Endometrium (tissue), 2 donors: ENCODE results near the gene CAV2.

ENCODE experiments used
- FAIRE-seq: peaks from 2 replicates; lab custom pipeline; 2012; peaks lifted over from hg19 to GRCh38; lab: Jason Lieb, UNC
- donor health status: control.
- donor health status: control.

Gene CAV2

GRCh38 chr7:116547347-116547746 lies 47.8 kb downstream of the CAV2 start:
- no peak for FAIRE-seq

DNA sequence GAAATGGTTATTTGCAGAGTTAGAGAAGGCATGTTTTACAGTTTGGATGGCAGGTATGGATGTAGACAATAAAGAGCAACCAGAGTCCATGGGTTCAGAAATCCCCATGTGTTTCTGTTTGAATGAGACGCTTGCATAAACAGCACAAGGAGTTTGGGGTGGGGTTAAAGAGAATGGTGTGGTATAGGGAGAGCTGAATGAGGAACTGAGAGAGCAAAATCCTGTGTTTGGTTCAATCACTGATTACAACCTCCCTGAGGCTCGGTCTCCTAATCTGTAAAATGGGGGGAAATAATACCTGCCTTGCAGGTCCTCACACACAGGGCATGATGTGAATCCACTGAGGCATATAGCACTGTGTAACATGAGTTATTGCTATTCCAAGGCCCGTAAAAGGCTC lies 49.0 kb downstream of the CAV2 start:
- FAIRE-seq, result no peak

DNA sequence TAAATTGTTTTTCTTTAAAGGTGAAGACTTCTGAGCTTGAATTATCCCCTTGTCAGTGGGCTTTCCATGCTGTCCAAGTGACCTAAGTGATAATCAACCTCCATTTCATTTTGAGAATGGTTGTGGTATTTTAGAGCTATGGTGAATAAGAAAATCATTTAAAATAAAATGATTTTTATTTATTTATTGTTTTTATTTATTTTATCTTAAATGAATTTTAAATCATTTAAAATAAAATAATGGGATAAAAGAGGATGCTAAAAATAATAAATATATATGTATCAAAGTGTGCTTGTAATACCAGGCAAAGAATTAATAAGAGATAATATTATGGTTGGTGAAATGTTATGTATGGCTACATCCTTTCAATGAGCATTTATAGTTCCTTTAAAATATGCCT lies 49.8 kb downstream of the CAV2 start:
- FAIRE-seq, result no peak

GRCh38 chr7:116551692-116552091 lies 52.2 kb downstream of the CAV2 start:
- no peak for FAIRE-seq

GRCh38 chr7:116552602-116553001 lies 53.1 kb downstream of the CAV2 start:
- no peak for FAIRE-seq

DNA sequence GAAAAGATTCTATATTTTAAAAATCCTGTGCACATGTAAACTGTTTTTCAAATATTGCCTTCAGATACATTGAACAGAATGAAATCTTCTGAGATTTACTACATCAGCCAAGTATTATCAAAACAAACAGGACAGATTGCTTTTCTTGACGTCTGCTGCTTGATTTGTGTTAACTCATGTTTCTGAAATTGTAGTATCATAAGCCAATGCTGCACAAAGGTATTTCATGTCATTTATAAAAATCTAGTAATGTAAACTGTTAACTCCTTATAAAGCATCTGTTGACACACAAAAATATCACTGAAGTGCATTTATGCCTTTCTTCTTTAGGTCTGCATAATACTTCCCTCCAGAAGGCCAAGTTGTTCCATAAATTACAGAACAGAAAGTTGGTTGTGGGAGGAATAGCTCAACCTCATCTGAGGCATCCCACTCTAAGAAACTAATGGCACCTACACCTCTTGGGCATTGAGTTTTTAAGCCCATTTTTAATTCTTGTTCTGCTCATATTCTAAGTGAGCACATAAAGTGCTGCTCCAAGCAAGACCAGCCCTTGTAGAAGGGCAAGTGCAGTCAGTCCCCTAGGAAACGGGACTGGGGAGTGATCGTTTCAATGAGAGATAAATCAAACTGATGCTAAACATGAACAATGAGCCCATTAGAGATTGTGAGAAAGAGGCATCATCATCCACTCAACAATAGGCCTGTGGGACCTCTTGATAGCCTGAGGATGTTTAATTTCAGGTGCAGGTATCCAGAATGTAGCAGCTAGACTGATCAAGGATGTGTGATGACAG lies 53.8 kb downstream of the CAV2 start:
- no peak for FAIRE-seq

DNA sequence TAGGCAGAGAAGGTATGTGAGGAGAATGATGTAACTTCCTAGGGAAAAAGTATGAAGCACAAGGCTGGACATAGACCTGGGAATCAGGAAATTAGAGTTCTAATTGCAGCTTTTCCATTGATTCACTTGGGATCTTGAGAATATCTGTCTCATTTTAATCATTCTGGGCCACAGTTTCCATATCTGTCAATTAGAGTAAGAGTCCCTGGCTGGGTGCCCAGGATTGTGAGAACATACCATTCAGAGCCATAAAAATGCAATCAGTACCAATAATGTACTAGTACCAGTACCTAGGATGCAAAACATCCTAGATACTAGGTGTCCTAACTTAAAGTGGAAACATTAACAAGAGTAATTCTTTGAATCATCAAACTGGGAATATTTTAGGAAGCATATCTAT lies 54.9 kb downstream of the CAV2 start:
- no peak for FAIRE-seq

- no peak for FAIRE-seq
Measured at GRCh38 chr7:116554911-116555310, 55.4 kb downstream of the CAV2 start.

GRCh38 chr7:116557066-116557585 lies 57.6 kb downstream of the CAV2 start:
- FAIRE-seq, result no peak

DNA sequence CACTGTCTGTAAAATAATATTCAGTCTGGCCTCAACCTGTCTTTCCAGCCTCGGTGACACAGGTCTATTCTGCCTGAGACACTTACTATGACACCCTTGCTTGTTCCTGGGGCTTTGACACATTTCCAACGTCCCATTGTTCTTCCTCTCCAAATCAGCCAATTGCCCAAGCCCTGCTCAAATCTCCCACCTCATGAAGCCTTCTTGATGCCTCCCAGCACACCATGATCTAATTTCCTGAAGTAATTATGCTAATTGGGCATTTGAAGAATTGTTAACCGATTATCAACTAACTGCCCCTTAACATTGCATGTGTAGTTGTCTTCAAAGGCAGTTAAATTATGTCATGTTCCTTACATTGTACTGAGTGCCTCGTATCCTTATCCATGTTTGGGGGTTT lies 58.4 kb downstream of the CAV2 start:
- FAIRE-seq, result no peak
